GM21723 (cell line): ENCODE data around the gene PFKL.
"Not testable (repeated sequence)": the region's sequence is repeated elsewhere in the genome, so short reads cannot be mapped to it uniquely, and the experiment has no call there.

Source experiments
- ATAC-seq: cut with Tn5 transposase; IDR thresholded peaks from one replicate; pipeline ENCODE4 v1.9.1; 2021; ENCODE audit warnings: mild to moderate bottlenecking, moderate library complexity; ENCODE audit not compliant: unreplicated experiment

Gene PFKL

DNA sequence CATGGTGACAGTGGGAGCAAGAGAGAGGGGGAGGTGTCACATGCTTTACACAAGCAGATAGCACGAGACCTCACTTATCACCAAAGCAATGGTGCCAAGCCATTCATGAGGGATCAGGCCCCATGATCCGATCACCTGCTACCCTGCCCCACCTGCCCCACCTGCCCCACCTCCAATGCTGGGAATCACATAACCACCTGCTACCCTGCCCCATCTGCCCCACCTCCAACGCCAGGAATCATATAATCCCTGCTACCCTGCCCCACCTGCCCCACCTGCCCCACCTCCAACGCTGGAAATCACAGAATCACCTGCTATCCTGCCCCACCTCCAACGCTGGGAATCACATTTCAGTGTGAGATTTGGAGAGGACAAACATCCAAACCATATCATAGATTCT is 24.8 kb upstream of the PFKL start:
- ATAC-seq, result no peak

DNA sequence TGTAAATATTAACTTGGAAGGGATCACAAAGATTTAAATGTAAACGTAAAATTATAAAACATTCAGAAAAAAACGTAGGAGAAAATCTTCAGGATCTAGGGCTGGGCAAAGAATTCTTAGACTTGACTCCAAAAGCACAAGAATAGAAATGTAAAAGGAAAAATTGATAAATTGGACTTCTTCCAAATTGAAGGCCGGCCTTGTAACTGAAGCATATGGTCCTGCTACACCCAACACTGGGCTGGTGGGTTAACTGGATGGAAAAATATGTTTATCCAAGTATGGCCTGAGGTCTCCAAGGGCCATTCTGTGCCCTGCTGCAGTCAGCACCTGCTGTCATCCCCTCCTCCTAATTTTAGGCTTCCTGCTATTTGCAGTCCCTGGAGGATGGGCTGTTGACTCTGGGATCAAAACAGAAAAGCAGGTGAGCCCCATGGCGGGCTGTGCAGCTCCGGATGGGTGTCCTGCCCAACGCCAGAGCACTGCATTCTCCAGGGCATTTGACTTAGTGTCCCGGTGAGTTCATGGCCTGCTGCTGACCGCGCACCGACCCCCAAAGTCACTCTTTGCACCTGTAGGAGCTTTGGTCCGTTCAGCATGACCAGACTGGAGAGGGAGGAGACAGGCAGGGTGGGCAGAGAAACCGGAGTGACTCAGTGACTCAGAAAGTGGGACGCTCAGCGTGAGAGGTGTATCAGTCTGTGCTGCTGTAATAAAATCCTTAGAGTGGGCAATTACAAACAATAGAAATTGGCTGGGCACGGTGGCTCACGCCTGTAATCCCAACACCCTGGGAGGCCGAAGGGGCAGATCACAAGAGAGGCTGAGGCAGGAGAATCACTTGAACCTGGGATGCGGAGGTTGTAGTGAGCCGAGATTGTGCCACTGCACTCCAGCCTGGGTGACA is 20.2 kb upstream of the PFKL start:
- ATAC-seq, result no peak

DNA sequence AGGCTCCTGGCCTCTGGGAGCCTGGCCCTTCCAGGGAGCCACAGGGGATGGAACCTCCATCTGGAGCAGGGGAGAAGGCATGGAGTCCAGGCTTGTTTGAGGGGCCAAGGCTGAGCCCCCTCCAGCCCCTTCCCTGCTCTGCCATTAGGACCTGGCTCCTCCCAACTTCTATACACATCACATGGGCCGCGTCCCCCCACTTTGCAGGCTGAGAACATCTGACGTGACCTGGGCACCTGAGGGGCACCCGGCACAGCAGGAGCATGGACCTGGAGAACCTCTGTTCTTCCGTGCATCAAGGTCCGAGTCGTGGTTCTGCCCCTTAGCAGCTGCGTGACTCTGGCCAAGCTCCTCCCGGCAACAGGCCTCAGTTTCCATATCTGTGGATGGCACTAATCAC is 18.1 kb upstream of the PFKL start:
- no peak for ATAC-seq

DNA sequence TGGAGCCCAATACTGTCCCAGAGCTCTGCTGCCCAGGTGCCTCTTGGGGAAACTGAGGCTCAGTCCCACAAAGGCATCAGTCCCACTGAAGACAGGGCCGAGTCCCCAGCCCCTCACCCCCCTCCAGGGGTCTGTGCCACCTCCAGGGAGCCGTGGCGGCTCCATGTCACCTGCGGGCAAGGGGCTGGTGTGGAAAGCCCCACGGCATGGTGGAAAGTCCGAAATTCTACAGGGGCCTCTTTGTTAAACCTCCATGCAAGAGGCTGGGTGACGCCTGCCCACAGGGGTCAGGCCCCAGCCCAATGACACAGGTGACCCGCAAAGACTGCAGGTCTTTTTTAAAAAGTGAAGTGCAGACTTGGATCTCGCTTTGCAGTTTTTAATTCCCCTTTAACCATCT is 17.5 kb upstream of the PFKL start:
- ATAC-seq, result no peak

DNA sequence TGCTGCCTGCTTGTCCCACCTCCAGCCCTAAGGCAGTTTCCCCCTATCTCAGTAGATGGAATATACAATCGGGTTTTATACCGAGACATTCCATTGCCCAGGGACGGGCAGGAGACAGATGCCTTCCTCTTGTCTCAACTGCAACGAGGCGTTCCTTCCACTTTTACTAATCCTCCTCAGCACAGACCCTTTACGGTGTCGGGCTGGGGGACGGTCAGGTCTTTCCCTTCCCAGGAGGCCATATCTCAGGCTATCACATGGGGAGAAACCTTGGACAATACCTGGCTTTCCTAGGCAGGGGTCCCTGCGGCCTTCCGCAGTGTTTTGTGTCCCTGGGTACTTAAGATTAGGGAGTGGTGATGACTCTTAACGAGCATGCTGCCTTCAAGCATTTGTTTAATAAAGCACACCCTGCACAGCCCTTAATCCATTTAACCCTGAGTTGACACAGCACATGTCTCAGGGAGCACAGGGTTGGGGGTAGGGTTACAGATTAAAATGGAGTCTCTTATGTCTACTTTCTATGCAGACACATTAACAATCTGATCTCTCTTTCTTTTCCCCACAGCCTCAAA is 16.6 kb upstream of the PFKL start:
- ATAC-seq, result not testable (repeated sequence)

- ATAC-seq, result no peak
These were observed 15.9 kb upstream of the PFKL start for GRCh38 chr21:44283948-44284347.

- ATAC-seq, result no peak
These were observed 14.5 kb upstream of the PFKL start, which contains the start of gene AIRE for GRCh38 chr21:44285138-44285992. TSS of gene AIRE (plus strand) at chr21:44285876. CDS start at chr21:44286007, 131 bp downstream.

- ATAC-seq, result no peak
These were observed 13.7 kb upstream of the PFKL start for GRCh38 chr21:44286086-44286715.

- ATAC-seq, result no peak
These were observed 12.9 kb upstream of the PFKL start for GRCh38 chr21:44286716-44287632.

- no peak for ATAC-seq
These were observed 11.4 kb upstream of the PFKL start for GRCh38 chr21:44288251-44289110.

DNA sequence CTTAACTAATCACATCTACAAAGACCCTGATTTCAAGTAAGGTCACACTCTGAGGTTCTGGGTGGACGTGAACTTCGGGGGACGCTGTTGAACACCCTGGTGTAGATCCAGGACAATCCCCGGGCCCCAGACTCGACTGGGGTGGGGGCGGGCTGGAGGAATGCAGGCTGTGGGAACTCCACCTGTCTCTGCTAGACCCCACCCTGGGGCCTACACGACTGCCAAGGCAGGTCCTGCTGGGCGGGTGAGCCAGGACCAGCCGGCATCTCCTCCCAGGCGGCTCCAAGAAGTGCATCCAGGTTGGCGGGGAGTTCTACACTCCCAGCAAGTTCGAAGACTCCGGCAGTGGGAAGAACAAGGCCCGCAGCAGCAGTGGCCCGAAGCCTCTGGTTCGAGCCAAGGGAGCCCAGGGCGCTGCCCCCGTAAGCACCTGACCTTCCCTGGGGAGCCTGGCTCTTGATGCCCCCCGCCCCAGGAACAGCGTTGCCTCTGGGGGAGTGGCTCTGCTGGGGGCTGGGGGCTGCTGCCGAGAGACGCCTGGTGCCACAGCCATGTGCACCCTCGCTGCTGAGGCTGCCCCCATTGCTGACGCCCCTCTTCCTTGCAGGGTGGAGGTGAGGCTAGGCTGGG is 10.4 kb upstream of the PFKL start:
- ATAC-seq, result no peak

GRCh38 chr21:44290327-44291077 is 9.4 kb upstream of the PFKL start:
- ATAC-seq, result no peak

DNA sequence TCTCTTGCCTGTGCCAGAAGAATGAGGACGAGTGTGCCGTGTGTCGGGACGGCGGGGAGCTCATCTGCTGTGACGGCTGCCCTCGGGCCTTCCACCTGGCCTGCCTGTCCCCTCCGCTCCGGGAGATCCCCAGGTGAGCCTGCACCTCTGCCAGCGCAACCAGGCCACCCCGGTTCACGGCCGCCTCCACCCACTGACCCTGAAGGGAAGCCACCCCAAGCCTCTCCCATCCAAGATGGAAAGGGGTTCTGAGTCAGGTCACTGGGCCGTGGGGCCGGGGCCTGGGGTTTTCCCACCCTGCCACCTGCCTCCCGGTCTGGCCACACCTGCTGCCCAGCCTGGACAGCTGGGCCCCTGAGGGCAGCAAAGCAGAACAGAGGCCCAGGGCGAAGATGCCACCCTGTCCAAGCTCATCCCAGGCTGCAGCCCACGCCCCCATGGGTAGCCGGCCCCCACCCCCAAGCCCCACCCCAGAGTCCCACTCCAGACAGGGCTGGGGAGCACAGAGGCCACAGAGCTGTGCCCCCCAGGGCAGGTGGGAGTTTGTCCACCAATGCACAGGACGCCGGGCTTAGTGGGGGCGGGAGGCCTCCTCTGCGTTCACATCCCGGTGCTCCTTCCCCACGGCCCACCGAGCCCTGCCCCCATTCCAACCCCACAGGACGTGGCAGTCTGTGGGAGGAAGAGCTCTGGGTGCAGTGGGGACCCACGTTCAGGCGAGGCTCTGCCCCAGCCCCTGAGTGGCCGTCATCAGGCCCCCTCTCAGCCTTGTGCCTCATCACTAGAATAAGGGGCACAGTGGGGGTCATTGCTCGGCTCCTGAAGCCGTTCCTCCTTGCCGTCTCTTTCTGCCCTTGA is 8.5 kb upstream of the PFKL start:
- ATAC-seq, result no peak

DNA sequence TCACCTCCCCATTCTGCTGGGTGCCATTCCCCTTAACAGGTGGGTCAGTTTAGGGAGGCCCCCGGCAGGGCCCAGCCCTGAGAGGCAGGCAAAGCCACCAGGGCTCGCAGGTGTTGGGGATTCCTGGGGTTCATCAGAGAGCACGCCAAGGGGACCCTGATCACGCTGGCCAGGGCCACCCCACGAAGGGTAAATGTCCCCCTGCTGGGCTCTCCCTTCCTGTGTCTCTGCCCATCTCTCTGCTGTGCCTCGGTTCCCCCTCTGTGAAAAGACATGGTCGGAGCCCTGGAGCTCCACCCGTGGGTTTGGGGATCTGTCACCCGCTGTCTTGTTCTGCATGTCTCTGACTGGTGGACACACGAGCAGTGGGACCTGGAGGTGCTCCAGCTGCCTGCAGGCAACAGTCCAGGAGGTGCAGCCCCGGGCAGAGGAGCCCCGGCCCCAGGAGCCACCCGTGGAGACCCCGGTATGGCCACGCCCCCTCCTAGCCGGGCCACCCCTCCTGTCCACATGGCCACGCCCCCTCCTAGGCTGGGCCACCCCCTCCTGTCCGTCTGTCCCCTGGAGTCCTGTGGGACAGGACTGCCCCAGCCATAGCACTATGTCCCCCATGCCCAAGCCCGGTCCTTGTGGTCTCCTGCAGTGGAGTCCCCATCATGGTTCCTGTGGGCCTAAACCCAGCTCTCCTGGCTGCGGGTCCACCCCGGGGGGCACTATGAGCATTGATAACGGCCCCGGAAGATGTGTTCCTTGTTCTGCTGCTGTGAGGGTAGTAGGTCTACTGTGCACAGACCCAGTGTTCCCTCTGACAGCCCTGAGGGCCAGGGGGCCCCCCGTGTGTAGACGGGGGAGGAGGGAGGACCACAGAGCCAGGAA is 7.7 kb upstream of the PFKL start:
- ATAC-seq, result no peak

GRCh38 chr21:44292812-44293195 is 7.0 kb upstream of the PFKL start:
- no peak for ATAC-seq
